ENCODE measurements around the gene STEAP4.
A peak's percentile ranks its signal among the peaks of the same experiment; 100 is the strongest.

DNA sequence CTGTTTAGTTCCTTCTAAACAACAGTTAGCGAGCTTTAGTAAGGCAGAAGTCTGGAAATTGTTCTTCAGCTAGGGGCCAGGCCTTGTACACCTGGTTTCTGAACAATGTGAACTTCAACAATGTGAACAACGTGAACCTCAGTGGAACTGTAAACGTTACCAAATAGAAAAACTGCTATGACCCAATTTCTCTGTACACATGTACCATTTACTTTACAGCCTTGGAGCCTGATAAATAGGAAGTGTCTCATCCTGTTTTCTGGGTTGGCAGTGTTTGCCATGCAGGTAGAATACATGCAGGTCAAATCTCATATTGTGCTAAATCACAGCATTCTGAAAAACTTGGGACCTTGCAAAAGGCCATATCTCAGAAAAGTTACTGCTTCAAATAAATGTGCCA lies 1.6 kb downstream of the STEAP4 start:
- TF ChIP-seq CTCF (IDR thresholded peaks at IDR 0.05) = no peak
- TF ChIP-seq POLR2A (IDR thresholded peaks at IDR 0.05) = no peak
- peak; percentile 81 for TF ChIP-seq POLR2AphosphoS5 (IDR thresholded peaks at IDR 0.05)

All from prostate gland (tissue), 2 donors.